SK-N-MC (cell line): Measurements from ENCODE around the gene TPPP.

ENCODE experiments used
- EZH2 ChIP-seq: fragments of 200-600 bp; sonication (generic); IDR thresholded peaks from one replicate; pipeline ENCODE4 v1.6.1; 2017; ENCODE audit warnings: antibody characterized with exemption
- FOXP2 ChIP-seq: optimal IDR thresholded peaks from 2 replicates; pipeline ENCODE3; 2011; ENCODE audit warnings: mild to moderate bottlenecking, moderate library complexity; ENCODE audit not compliant: insufficient read depth; ENCODE audit errors: extremely low read length, control extremely low read depth
- POLR2AphosphoS5 ChIP-seq: IDR thresholded peaks from 2 replicates; pipeline ENCODE4 v1.6.1; 2012; ENCODE audit warnings: mild to moderate bottlenecking, low read depth, low read length, borderline replicate concordance

- no peak for TF ChIP-seq EZH2
- no peak for TF ChIP-seq POLR2AphosphoS5
- TF ChIP-seq FOXP2: no peak
Measured at GRCh38 chr5:641331-641765, 51.8 kb downstream of the TPPP start.
